MV-4-11 (cell line): ENCODE data around the gene RGS17.
"Not testable (repeated sequence)": the region's sequence is repeated elsewhere in the genome, so short reads cannot be mapped to it uniquely, and the experiment has no call there.

Experiments
- DNase-seq: peaks from one replicate; lab custom pipeline; 2025; lab: John Stamatoyannopoulos, UW

RGS17 gene

GRCh38 chr6:153123801-153124200, 7.3 kb downstream of the RGS17 start:
- DNase-seq = peak; percentile 51

DNA sequence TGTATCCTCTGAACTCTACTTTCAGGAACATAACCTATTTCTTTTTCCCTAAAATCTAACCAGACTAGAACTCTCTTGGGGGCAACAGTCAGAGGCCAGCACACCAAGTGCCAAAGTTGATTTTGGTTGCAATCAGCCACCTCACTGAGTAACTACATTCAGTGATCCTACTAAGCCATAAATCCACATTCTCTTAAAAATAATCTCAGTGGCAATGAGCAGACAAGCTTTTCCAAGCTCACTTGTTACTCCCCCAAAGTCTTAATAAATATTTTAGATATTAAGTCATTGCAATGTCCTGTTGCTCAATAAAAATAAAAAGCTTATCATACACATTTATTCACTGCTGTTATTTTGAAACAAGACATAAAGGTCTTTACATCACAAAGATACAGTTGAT, 9.8 kb downstream of the RGS17 start:
- no peak for DNase-seq

- peak; percentile 86 for DNase-seq
These were observed 12.8 kb downstream of the RGS17 start for GRCh38 chr6:153117986-153118879.

- not testable (repeated sequence) for DNase-seq
These were observed 20.0 kb downstream of the RGS17 start for GRCh38 chr6:153111082-153111481.

- DNase-seq = not testable (repeated sequence)
These were observed 20.5 kb downstream of the RGS17 start for GRCh38 chr6:153110612-153111011.

GRCh38 chr6:153108315-153108714, 22.8 kb downstream of the RGS17 start:
- no peak for DNase-seq

- DNase-seq = no peak
These were observed 25.1 kb downstream of the RGS17 start for GRCh38 chr6:153106021-153106420.

GRCh38 chr6:153104220-153104619, 26.9 kb downstream of the RGS17 start:
- DNase-seq = no peak

DNA sequence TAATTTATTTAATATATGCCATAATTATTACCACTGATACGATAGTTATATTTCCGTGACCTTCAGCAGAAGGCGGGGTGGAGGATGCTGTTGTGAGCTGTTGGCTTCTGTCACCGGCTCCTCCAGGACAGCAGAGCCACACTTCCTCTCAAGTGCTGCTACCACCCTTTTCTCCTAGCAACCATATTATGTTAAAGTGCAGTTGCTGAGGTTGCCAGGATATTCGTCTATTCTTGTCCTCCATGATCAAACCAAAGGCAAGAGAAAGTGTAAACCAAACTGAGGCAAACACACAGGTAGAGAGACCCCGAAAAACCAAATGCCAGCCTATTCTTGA, 27.8 kb downstream of the RGS17 start:
- DNase-seq = no peak

- no peak for DNase-seq
These were observed 28.3 kb downstream of the RGS17 start for GRCh38 chr6:153102605-153103318.

DNA sequence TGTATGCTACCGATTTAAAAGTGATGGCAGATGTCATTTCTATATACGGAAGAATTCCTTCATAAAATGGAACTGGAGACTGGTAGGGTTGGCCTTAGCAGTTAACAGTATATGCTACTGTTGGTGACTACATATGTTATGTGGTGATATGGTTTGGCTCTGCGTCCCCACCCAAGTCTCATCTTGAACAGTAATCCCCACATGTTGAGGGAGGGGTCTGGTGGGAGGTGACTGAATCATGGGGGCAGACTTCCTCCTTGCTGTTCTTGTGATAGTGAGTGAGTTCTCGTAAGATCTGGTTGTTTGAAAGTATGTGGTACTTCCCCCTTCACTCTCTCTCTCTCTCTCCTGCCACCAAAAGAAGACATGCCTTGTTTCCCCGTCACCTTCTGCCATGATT, 29.6 kb downstream of the RGS17 start:
- DNase-seq = no peak

DNA sequence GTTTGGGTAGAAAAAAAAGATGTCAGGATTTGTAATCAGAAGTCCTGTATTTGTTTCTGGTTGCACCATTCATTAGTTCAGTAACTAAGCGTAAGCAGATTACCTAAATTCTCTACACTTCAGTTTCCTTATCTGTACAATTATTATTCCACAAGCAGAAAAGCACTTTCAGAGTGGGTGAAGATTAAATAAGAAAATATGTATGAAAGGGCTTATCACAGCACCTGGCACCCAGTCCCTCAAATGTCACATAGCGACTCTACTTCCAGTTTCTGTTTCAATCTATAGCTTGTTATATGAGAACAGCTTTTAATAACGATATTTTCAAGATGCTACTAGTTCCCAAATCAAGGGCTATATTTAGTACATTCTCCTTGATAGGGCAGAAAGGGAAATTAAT, 31.4 kb downstream of the RGS17 start:
- DNase-seq = peak; percentile 13

GRCh38 chr6:153096792-153097191, 34.3 kb downstream of the RGS17 start:
- DNase-seq = peak; percentile 5

DNA sequence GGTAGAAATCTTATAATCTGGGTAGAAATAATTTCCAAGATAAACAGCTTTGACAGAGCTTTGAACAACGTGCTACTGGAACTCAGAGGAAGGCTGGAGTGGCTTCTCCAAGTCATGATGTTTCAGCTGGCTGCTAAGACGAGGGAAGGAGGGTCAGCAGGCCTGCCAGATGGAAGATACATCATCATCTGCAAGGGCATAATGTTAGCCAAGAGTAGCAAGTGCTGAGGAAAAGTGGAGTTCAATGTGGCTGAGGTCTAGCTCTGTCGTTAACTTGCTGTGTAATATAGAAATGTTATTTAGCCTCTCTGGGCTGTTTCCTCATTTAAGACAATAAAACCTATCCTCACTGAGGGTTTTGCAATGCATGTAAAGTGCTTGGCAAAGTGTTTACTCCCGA, 35.1 kb downstream of the RGS17 start:
- DNase-seq = peak; percentile 61

- peak; percentile 95 for DNase-seq
These were observed 38.7 kb downstream of the RGS17 start for GRCh38 chr6:153092082-153093013.

DNA sequence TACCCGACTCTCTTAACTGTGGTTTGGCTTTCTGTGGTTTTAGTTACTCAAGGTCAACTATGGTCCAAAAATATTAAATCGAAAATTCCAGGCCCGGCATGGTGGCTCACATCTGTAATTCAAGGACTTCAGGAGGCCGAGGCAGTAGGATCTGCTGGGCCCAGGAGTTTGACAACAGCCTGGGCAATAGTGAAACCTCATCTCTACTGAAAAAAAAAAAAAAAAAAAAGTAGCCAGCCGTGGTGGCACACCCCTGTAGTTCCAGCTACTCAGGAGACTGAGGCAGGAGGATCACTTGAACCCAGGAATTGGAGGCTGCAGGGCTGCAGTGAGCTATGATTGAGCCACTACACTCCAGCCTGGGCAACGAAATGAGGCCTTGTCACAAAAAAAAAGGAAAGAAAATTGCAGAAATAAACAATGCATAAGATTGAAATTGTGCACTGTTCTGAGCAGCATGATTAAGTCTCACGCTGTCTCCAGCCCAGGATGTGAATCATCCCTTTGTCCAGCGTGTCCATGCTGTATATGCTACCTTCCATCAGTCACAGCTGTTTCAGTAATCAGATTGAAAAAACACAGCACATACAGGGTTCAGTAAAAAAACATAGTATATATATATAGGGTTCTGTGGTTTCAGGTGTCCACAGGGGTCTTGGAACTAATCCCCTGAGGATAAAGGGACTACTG, 40.7 kb downstream of the RGS17 start:
- peak; percentile 23 for DNase-seq

DNA sequence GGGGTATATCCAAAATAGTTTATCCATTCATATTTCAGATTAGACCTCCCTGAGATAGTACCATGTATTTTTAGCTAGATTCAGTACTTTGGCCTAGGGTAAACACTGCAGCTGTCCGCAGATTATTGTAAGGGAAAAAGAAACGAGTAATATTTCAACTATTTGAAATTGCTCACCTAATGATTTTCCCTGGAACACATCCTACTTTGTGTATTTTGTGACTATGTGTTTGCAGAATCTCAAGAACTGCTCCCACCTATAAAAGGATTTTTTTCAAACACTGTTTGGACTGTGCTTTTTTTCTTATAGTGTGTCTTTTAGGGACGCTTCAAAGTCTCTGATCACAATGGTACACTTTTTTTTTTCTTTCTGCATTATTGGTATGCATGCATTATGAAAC, 42.3 kb downstream of the RGS17 start:
- no peak for DNase-seq

DNA sequence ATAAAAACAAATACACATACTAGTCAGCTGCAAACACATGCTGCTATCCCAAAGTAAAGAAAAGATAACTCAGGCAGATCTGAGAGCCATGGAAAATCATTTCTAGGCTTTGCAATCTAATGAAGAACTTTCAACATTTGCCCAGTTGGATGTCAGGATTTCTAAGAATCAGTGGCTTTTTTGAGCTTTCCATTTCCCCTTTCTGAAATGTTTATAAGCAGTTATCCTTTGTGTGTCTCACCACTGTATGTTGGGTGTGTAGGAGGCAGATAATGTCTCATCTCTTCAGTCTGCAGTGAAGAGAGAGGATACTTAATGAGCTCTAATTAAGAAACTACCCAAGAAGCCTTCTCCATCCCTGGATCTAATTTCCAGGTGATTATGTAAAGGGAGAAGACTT, 43.6 kb downstream of the RGS17 start:
- DNase-seq = peak; percentile 86

DNA sequence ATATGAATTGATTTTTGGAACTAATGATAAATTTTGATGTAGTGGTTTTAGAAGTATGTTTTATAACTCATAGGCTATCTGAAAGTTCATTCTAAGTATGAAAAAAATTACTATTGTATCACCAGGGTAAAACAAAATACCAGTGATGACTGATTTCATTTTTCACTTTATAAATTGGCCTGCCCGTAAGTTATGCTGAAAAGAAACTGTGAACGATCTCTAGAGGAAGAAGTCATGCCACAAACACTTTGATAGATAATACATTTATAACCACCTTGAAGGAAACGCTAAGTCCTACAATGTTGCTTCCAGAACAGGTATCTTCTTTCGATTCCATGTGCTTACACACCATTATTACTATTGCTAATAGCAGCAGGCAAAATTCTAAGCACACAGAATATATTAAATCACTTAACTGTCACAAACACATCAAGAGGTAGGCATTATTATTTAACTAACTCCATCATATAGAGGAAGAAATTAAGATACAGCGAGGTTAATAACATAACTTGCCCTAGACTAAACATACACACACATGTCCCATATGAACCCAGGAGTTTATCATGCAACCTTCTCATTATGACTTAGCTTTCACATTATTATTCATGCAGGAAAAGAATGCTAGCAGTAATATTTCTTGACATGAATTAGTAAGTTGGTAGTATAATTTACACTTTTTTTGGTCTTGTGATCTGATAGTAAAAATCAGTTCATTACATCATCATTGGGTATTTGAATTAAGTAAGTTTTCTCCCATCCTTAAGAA, 44.7 kb downstream of the RGS17 start:
- no peak for DNase-seq

DNA sequence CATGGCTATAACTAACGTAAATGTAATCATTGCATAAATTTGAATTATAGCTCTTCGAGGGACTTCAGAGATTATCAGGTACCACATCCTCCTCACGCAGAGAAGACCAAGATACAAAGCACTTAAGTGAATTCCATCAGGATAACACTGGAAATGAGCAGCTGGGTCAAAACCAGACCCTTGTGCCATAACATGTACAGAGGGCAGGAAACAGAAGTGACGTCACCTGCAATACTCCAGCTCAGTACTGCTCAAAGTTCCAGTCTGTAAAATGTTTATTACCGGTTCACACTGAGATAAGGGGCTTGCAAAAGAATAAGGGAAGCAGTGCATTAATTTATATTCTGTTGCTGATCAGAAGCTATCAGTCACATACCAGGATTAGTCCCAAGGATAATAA, 45.8 kb downstream of the RGS17 start:
- no peak for DNase-seq

GRCh38 chr6:153084393-153084792, 46.7 kb downstream of the RGS17 start:
- peak; percentile 14 for DNase-seq
